ENCODE results near the gene ADPRH.
"Not testable (repeated sequence)": the region's sequence is repeated elsewhere in the genome, so short reads cannot be mapped to it uniquely, and the experiment has no call there.

ADPRH gene

GRCh38 chr3:119559441-119559963 lies 19.8 kb upstream of the ADPRH start, which contains the start of gene CD80:
Gene CD80 (minus strand): TSS chr3:119559614. CDS start chr3:119557728, 1,886 bp downstream.
- Histone ChIP-seq H3K4me3 (ENCODE audit: low read depth, low read length, poor library complexity, severe bottlenecking) (peak within 1 kb of the TSS; percentile 53), H3K4me1 (ENCODE audit: insufficient read depth, low read length, severe bottlenecking) (peaks cover 41% of the 10 kb centered on the region), H3K27ac (ENCODE audit: low read depth, low read length, poor library complexity, severe bottlenecking) (peak within 1 kb of the TSS; percentile 21), H3K79me2 (ENCODE audit: insufficient read depth, low read length) (no peaks in the 10 kb centered on the region), H3K4me2 (ENCODE audit: low read length) (peak within 1 kb of the TSS; percentile 49), H3K9me2 (ENCODE audit: low read depth, low read length) (no peaks in the 10 kb centered on the region), H2AFZ (ENCODE audit: low read length) (peak within 1 kb of the TSS; percentile 52; the same call in 1 of the 2 replicates), H3K36me3 (ENCODE audit: insufficient read depth, low read length) (0 out of 2 replicates have a peak, but pooled peaks cover 6% of the 10 kb centered on the region), H3K27me3 (ENCODE audit: insufficient read depth, low read length) (no peaks in the 10 kb centered on the region), H4K20me1 (ENCODE audit: insufficient read depth, low read length) (no peaks in the 10 kb centered on the region), H3F3A (ENCODE audit: insufficient read depth, low read length) (no peaks in the 10 kb centered on the region), H3K9ac (ENCODE audit: low read length) (peak within 1 kb of the TSS; percentile 49), H3K9me3 (ENCODE audit: low read length) (no peaks in the 10 kb centered on the region)
- TF ChIP-seq EZH2 (IDR thresholded peaks at IDR 0.05; ENCODE audit: borderline replicate concordance, low read length) = no peak
- peak; percentile 52 for TF ChIP-seq CTCF (IDR thresholded peaks at IDR 0.05; ENCODE audit: low read length)

GRCh38 chr3:119560160-119560559 lies 19.1 kb upstream of the ADPRH start:
- H3K79me2 ChIP-seq (ENCODE audit: insufficient read depth, low read length) = no peaks in the 10 kb centered on the region
- H2AFZ ChIP-seq (ENCODE audit: low read length) = no peak overlapping the region

GRCh38 chr3:119562307-119562961 lies 16.9 kb upstream of the ADPRH start:
- H3F3A ChIP-seq (ENCODE audit: insufficient read depth, low read length) = no peaks in the 10 kb centered on the region
- no peaks in the 10 kb centered on the region for H3K9me2 ChIP-seq (ENCODE audit: low read depth, low read length)
- no peak overlapping the region; the same call in 1 of the 2 replicates for H3K9ac ChIP-seq (ENCODE audit: low read length)
- H3K27ac ChIP-seq (ENCODE audit: low read depth, low read length, poor library complexity, severe bottlenecking) = peak overlapping the region; percentile 34
- 0 out of 2 replicates have a peak, but pooled peaks cover under 1% of the 10 kb centered on the region for H3K36me3 ChIP-seq (ENCODE audit: insufficient read depth, low read length)
- H3K4me3 ChIP-seq (ENCODE audit: low read depth, low read length, poor library complexity, severe bottlenecking) = no peak overlapping the region
- H3K4me1 ChIP-seq (ENCODE audit: insufficient read depth, low read length, severe bottlenecking) = peaks cover 29% of the 10 kb centered on the region
- no peaks in the 10 kb centered on the region for H4K20me1 ChIP-seq (ENCODE audit: insufficient read depth, low read length)
- H3K4me2 ChIP-seq (ENCODE audit: low read length) = no peak overlapping the region; the same call in 1 of the 2 replicates
- H2AFZ ChIP-seq (ENCODE audit: low read length) = 0 out of 2 replicates have a peak overlapping the region, but pooled peaks have one; percentile 32
- no peaks in the 10 kb centered on the region for H3K27me3 ChIP-seq (ENCODE audit: insufficient read depth, low read length)
- no peaks in the 10 kb centered on the region for H3K9me3 ChIP-seq (ENCODE audit: low read length)
- H3K79me2 ChIP-seq (ENCODE audit: insufficient read depth, low read length) = no peaks in the 10 kb centered on the region
- TF ChIP-seq CTCF (IDR thresholded peaks at IDR 0.05; ENCODE audit: low read length) (no peak), EZH2 (IDR thresholded peaks at IDR 0.05; ENCODE audit: borderline replicate concordance, low read length) (no peak)

More at GRCh38 chr3:119560160-119560559, 19.1 kb upstream of the ADPRH start:
- H3K4me1 ChIP-seq (ENCODE audit: insufficient read depth, low read length, severe bottlenecking) = peaks cover 39% of the 10 kb centered on the region
- H3K9ac ChIP-seq (ENCODE audit: low read length) = no peak overlapping the region
- no peaks in the 10 kb centered on the region for H3F3A ChIP-seq (ENCODE audit: insufficient read depth, low read length)
- H3K9me2 ChIP-seq (ENCODE audit: low read depth, low read length) = no peaks in the 10 kb centered on the region
- H3K36me3 ChIP-seq (ENCODE audit: insufficient read depth, low read length) = 0 out of 2 replicates have a peak, but pooled peaks cover 6% of the 10 kb centered on the region
- no peaks in the 10 kb centered on the region for H4K20me1 ChIP-seq (ENCODE audit: insufficient read depth, low read length)
- no peaks in the 10 kb centered on the region for H3K27me3 ChIP-seq (ENCODE audit: insufficient read depth, low read length)
- TF ChIP-seq EZH2 (IDR thresholded peaks at IDR 0.05; ENCODE audit: borderline replicate concordance, low read length) (no peak), CTCF (IDR thresholded peaks at IDR 0.05; ENCODE audit: low read length) (no peak)
- peak overlapping the region; percentile 26; the same call in 1 of the 2 replicates for H3K4me2 ChIP-seq (ENCODE audit: low read length)
- H3K4me3 ChIP-seq (ENCODE audit: low read depth, low read length, poor library complexity, severe bottlenecking) = peak overlapping the region; percentile 1
- H3K9me3 ChIP-seq (ENCODE audit: low read length) = no peaks in the 10 kb centered on the region
- peak overlapping the region; percentile 21 for H3K27ac ChIP-seq (ENCODE audit: low read depth, low read length, poor library complexity, severe bottlenecking)

- H4K20me1 ChIP-seq (ENCODE audit: insufficient read depth, low read length); H3K27ac ChIP-seq (ENCODE audit: low read depth, low read length, poor library complexity, severe bottlenecking); H3K36me3 ChIP-seq (ENCODE audit: insufficient read depth, low read length): not testable (repeated sequence)
Observed at GRCh38 chr3:119563334-119563733, 16.0 kb upstream of the ADPRH start.

More at GRCh38 chr3:119563334-119563733, 16.0 kb upstream of the ADPRH start:
- H3K27me3 ChIP-seq (ENCODE audit: insufficient read depth, low read length); H2AFZ ChIP-seq (ENCODE audit: low read length); H3K9me2 ChIP-seq (ENCODE audit: low read depth, low read length); H3K4me3 ChIP-seq (ENCODE audit: low read depth, low read length, poor library complexity, severe bottlenecking); H3K9ac ChIP-seq (ENCODE audit: low read length); H3K9me3 ChIP-seq (ENCODE audit: low read length); H3K79me2 ChIP-seq (ENCODE audit: insufficient read depth, low read length); H3F3A ChIP-seq (ENCODE audit: insufficient read depth, low read length); H3K4me2 ChIP-seq (ENCODE audit: low read length): not testable (repeated sequence)
- peaks cover 26% of the 10 kb centered on the region for H3K4me1 ChIP-seq (ENCODE audit: insufficient read depth, low read length, severe bottlenecking)

Data from OCI-LY1 (cell line).